ENCODE measurements around the gene PIK3CD. TPM values are rescaled to one million over a fixed set of nuclear protein-coding genes. Genes with fewer than 3 reads are reported as not detected.

PIK3CD gene
- total and polyA plus RNA-seq, 2 experiments from 2014 or later, result 6.6 to 32.1 TPM

DNA sequence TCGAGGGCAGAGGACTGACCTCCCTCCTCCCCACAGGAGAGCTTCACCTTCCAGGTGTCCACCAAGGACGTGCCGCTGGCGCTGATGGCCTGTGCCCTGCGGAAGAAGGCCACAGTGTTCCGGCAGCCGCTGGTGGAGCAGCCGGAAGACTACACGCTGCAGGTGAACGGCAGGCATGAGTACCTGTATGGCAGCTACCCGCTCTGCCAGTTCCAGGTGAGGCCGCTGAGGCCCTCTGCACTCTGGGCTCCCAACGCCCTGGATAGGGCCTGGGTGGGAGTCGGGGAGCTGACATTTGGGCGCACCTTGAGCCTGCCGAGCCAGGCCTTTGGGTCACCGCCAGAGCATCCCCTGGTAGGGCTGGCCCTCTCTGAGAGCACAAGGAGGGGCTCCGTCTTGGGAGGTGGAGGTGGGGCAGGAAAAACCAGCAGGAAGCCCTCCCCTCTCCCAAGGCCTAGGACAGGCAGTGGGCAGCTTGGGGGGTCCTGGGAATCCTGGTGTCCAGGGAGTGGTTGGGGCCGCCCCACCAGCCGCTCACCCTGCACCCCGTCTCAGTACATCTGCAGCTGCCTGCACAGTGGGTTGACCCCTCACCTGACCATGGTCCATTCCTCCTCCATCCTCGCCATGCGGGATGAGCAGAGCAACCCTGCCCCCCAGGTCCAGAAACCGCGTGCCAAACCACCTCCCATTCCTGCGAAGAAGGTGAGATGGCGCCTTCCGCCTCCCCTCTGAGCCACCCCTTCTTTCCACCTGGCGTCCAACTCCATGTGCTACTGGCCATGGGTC is 65.1 kb downstream of the PIK3CD start (continued):
- TF ChIP-seq, protein P1, sequence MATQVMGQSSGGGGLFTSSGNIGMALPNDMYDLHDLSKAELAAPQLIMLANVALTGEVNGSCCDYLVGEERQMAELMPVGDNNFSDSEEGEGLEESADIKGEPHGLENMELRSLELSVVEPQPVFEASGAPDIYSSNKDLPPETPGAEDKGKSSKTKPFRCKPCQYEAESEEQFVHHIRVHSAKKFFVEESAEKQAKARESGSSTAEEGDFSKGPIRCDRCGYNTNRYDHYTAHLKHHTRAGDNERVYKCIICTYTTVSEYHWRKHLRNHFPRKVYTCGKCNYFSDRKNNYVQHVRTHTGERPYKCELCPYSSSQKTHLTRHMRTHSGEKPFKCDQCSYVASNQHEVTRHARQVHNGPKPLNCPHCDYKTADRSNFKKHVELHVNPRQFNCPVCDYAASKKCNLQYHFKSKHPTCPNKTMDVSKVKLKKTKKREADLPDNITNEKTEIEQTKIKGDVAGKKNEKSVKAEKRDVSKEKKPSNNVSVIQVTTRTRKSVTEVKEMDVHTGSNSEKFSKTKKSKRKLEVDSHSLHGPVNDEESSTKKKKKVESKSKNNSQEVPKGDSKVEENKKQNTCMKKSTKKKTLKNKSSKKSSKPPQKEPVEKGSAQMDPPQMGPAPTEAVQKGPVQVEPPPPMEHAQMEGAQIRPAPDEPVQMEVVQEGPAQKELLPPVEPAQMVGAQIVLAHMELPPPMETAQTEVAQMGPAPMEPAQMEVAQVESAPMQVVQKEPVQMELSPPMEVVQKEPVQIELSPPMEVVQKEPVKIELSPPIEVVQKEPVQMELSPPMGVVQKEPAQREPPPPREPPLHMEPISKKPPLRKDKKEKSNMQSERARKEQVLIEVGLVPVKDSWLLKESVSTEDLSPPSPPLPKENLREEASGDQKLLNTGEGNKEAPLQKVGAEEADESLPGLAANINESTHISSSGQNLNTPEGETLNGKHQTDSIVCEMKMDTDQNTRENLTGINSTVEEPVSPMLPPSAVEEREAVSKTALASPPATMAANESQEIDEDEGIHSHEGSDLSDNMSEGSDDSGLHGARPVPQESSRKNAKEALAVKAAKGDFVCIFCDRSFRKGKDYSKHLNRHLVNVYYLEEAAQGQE (IDR thresholded peaks at IDR 0.05; ENCODE audit: unreplicated experiment), result no peak
- TF ChIP-seq, protein P2, sequence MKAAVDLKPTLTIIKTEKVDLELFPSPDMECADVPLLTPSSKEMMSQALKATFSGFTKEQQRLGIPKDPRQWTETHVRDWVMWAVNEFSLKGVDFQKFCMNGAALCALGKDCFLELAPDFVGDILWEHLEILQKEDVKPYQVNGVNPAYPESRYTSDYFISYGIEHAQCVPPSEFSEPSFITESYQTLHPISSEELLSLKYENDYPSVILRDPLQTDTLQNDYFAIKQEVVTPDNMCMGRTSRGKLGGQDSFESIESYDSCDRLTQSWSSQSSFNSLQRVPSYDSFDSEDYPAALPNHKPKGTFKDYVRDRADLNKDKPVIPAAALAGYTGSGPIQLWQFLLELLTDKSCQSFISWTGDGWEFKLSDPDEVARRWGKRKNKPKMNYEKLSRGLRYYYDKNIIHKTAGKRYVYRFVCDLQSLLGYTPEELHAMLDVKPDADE (IDR thresholded peaks at IDR 0.05), result no peak

DNA sequence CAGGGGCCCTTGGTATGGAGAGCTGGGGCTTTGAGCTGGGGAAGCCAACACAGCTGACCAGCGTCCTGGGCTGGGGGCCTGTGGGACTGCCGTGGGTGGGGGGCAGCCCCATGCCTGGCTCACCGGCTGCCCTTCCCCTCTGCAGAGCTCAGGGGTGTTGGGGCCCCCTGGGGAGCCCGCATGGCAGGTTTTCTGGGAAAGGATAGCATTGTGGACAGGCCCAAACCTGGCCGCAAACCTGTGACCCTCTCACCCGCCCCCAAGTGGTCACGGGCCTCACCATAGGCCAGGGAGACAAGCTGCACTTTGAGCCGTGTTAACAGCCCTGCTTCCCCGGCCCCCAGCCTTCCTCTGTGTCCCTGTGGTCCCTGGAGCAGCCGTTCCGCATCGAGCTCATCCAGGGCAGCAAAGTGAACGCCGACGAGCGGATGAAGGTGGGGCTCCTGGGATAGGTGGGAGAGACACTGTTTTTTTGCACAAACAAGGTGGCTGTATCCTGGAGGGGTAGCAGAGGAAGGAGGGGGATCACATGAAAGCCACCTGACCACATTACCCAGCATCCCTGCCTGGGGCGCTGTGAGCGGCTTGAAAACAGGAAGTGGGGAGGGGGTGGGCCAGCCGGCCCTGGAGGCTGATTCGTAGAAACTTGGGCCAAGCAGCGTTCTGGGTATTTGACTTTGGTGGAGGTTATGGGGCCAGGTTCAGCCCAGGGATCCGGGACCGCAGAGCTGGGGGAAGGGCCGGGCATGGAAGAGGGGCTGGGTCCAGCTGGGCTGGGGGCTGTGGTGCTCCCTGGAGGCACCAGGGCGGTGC is 65.9 kb downstream of the PIK3CD start:
- ATAC-seq (peak; percentile 9), DNase-seq (ENCODE audit: low spot score) (peak; percentile 78)
- Histone ChIP-seq H3K4me1 (ENCODE audit: insufficient read depth) (peaks cover 22% of the 10 kb centered on the region), H2AFZ (no peak overlapping the region), H3K4me3 (no peak overlapping the region), H3F3A (replicated peaks; ENCODE audit: low read depth) (peaks cover 6% of the 10 kb centered on the region; the same call in 1 of the 2 replicates), H3K79me2 (replicated peaks; ENCODE audit: insufficient read depth) (no peaks in the 10 kb centered on the region), H3K27me3 (ENCODE audit: insufficient read depth) (no peaks in the 10 kb centered on the region), H4K20me1 (replicated peaks; ENCODE audit: insufficient read depth) (no peaks in the 10 kb centered on the region), H3K9me2 (ENCODE audit: insufficient read depth) (no peaks in the 10 kb centered on the region), H3K4me2 (no peak overlapping the region), H3K36me3 (ENCODE audit: insufficient read depth) (no peaks in the 10 kb centered on the region), H3K27ac (ENCODE audit: low read depth) (peak overlapping the region; percentile 81)
- H3K4me1 Mint-ChIP-seq, result peaks cover 33% of the 10 kb centered on the region
- H3K36me3 Mint-ChIP-seq (ENCODE audit: low read depth), result peaks cover 9% of the 10 kb centered on the region; the same call in 2 of the 3 replicates
- H3K4me3 Mint-ChIP-seq, result peak overlapping the region; percentile 30; the same call in 2 of the 3 replicates
- H3K27me3 Mint-ChIP-seq (ENCODE audit: insufficient read depth, low read depth, poor library complexity), result peaks cover 18% of the 10 kb centered on the region
- peak overlapping the region; percentile 94 for H3K27ac Mint-ChIP-seq
- H3K9me3 Mint-ChIP-seq, result no peaks in the 10 kb centered on the region
- TF ChIP-seq, protein P3, sequence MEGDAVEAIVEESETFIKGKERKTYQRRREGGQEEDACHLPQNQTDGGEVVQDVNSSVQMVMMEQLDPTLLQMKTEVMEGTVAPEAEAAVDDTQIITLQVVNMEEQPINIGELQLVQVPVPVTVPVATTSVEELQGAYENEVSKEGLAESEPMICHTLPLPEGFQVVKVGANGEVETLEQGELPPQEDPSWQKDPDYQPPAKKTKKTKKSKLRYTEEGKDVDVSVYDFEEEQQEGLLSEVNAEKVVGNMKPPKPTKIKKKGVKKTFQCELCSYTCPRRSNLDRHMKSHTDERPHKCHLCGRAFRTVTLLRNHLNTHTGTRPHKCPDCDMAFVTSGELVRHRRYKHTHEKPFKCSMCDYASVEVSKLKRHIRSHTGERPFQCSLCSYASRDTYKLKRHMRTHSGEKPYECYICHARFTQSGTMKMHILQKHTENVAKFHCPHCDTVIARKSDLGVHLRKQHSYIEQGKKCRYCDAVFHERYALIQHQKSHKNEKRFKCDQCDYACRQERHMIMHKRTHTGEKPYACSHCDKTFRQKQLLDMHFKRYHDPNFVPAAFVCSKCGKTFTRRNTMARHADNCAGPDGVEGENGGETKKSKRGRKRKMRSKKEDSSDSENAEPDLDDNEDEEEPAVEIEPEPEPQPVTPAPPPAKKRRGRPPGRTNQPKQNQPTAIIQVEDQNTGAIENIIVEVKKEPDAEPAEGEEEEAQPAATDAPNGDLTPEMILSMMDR (conservative IDR thresholded peaks at IDR 0.05; ENCODE audit: low read depth in 2 of 2), result peak; percentile 17 to 48; a peak in 3 of 4 replicates
- TF ChIP-seq, protein P2 (IDR thresholded peaks at IDR 0.05), result peak; percentile 50; the same call in 1 of the 2 replicates
- no peak for TF ChIP-seq STAT1 (IDR thresholded peaks at IDR 0.05; ENCODE audit: unreplicated experiment)
- TF ChIP-seq CREB1 (CRISPR knock-in tag; IDR thresholded peaks at IDR 0.05; ENCODE audit: low read depth), result no peak
